CD4-positive, alpha-beta T cell (primary cell): ENCODE measurements around the gene ACAD9. TPM values are rescaled to one million over a fixed set of nuclear protein-coding genes. Genes with fewer than 3 reads are reported as not detected.

ENCODE experiments used
- ATAC-seq: fragments of 200-7000 bp; cut with Tn5 transposase; one replicate; pipeline ENCODE4 v1.10.0; 2022; ENCODE audit warnings: mild to moderate bottlenecking; ENCODE audit not compliant: poor library complexity
- CTCF ChIA-PET: fragments of 350-600 bp; sonication (Branson Sonifier 250); formaldehyde crosslinking; loops from one replicate; lab custom pipeline; 2021; ENCODE audit warnings: antibody characterized with exemption, inconsistent platforms; lab: Charles Lee
- POLR2A ChIA-PET: fragments of 350-600 bp; sonication (Branson Sonifier 250); formaldehyde crosslinking; loops from one replicate; lab custom pipeline; 2021; ENCODE audit warnings: antibody characterized with exemption, inconsistent platforms; lab: Charles Lee
- DNase-seq, 14 experiments: peaks; one replicate each; pipeline ENCODE4 v3.0.0-alpha.2; 2013 to 2020; ENCODE audit warnings: mixed read lengths in 2 of 14
- H3K27ac ChIP-seq, 2 donors: one replicate each; pipeline versions ENCODE4 v1.5.1 to v1.7.0; 2013; ENCODE audit warnings: low read length in 2 of 2, low read depth in 1 of 2, mild to moderate bottlenecking in 1 of 2
- H3K27me3 ChIP-seq, 2 experiments: 1 replicate in 1 of 2; 2 replicates in 1 of 2; pipeline versions ENCODE4 v1.6.1 to v1.7.0; 2013; ENCODE audit warnings: low read length in 2 of 2, control low read depth in 1 of 2, mild to moderate bottlenecking in 1 of 2, moderate library complexity in 1 of 2; ENCODE audit not compliant: insufficient read depth in 2 of 2, control insufficient read depth in 1 of 2
- H3K36me3 ChIP-seq: one replicate; pipeline ENCODE4 v1.6.1; 2013; ENCODE audit warnings: low read length, control low read depth; ENCODE audit not compliant: insufficient read depth
- H3K4me1 ChIP-seq: one replicate; pipeline ENCODE4 v1.6.1; 2013; ENCODE audit warnings: low read length, control low read depth; ENCODE audit not compliant: insufficient read depth
- H3K4me3 ChIP-seq: one replicate; pipeline ENCODE4 v1.5.1; 2013; ENCODE audit warnings: mild to moderate bottlenecking, low read length, moderate library complexity
- H3K9me3 ChIP-seq, 2 experiments: 1 replicate in 1 of 2; 2 replicates in 1 of 2; pipeline versions ENCODE4 v1.6.1 to v1.7.0; 2013; ENCODE audit warnings: low read length in 2 of 2, mild to moderate bottlenecking in 2 of 2, control low read depth in 1 of 2, moderate library complexity in 1 of 2; ENCODE audit not compliant: control insufficient read depth in 1 of 2, insufficient read depth in 1 of 2
- H3K27ac Mint-ChIP-seq: one replicate; pipeline ENCODE4 v1.8.0; 2020; ENCODE audit warnings: mixed read lengths
- H3K27me3 Mint-ChIP-seq: one replicate; pipeline ENCODE4 v1.8.0; 2021; ENCODE audit warnings: mixed read lengths
- H3K36me3 Mint-ChIP-seq: one replicate; pipeline ENCODE4 v1.8.0; 2021; ENCODE audit warnings: low read depth, mixed read lengths
- H3K4me1 Mint-ChIP-seq: one replicate; pipeline ENCODE4 v1.8.0; 2021; ENCODE audit warnings: low read depth, mixed read lengths
- H3K4me3 Mint-ChIP-seq: one replicate; pipeline ENCODE4 v1.8.0; 2020; ENCODE audit warnings: mild to moderate bottlenecking, mixed read lengths
- H3K9me3 Mint-ChIP-seq: one replicate; pipeline ENCODE4 v1.8.0; 2020; ENCODE audit warnings: mixed read lengths
- CTCF ChIP-seq: fragments of 200-600 bp; IDR thresholded peaks from one replicate; pipeline ENCODE4 v1.8.0; 2022; ENCODE audit warnings: antibody characterized with exemption, mild to moderate bottlenecking
- intact Hi-C, 2 experiments: fragments of 100-400 bp; cut with DNase I in 1 of 2; cut with micrococcal nuclease in 1 of 2; formaldehyde crosslinking; loops; one replicate each; pipeline versions ENCODE4 v1.15.1 to v1.9.0; 2023 to 2025; cut with DNase I, micrococcal nuclease
- total RNA-seq, 174 experiments: library from RNA in 2 of 174; stranded (reverse) in 2 of 174; gene quantifications; one replicate each; pipeline ENCODE4 v1.2.3 and lab custom pipeline; 2021 to 2026

The ACAD9 gene
- total RNA-seq, 2 experiments from 2014 or later = 64.8 to 71.6 TPM

GRCh38 chr3:128881576-128881975, 2.2 kb downstream of the ACAD9 start:
- no peaks in the 10 kb centered on the region for H3K9me3 ChIP-seq
- Mint-ChIP-seq H3K27me3 (no peaks in the 10 kb centered on the region), H3K9me3 (no peaks in the 10 kb centered on the region), H3K36me3 (peaks cover 51% of the 10 kb centered on the region), H3K4me3 (peak overlapping the region; percentile 57), H3K27ac (peak overlapping the region; percentile 92), H3K4me1 (peaks cover 63% of the 10 kb centered on the region)
- no peak overlapping the region for H3K27ac ChIP-seq
- H3K36me3 ChIP-seq = peaks cover 27% of the 10 kb centered on the region
- ChIA-PET CTCF (interaction anchor here (1.5 kb wide), 1 partner anchor 264 kb away, joined by 3 read pairs; no protein-coding TSS in a partner anchor), POLR2A (no interaction called here)
- intact Hi-C loops = no loop called here
- H3K27me3 ChIP-seq = no peaks in the 10 kb centered on the region
- peaks cover 47% of the 10 kb centered on the region for H3K4me1 ChIP-seq
- no peak for TF ChIP-seq CTCF
- ATAC-seq (no peak), DNase-seq (no peak)
- H3K4me3 ChIP-seq = no peak overlapping the region

GRCh38 chr3:128882719-128883118, 3.3 kb downstream of the ACAD9 start:
- Histone ChIP-seq H3K27ac (no peak overlapping the region), H3K36me3 (peaks cover 33% of the 10 kb centered on the region), H3K9me3 (no peaks in the 10 kb centered on the region), H3K27me3 (no peaks in the 10 kb centered on the region), H3K4me1 (peaks cover 46% of the 10 kb centered on the region), H3K4me3 (no peak overlapping the region)
- ChIA-PET CTCF (interaction anchor here (1.4 kb wide), 1 partner anchor 265 kb away, joined by 4 read pairs; no protein-coding TSS in a partner anchor), POLR2A (no interaction called here)
- Mint-ChIP-seq H3K4me3 (peak overlapping the region; percentile 67), H3K27me3 (no peaks in the 10 kb centered on the region), H3K36me3 (peaks cover 58% of the 10 kb centered on the region), H3K27ac (peak overlapping the region; percentile 92), H3K4me1 (peaks cover 61% of the 10 kb centered on the region), H3K9me3 (no peaks in the 10 kb centered on the region)
- DNase-seq (no peak), ATAC-seq (no peak)
- intact Hi-C loops = no loop called here
- TF ChIP-seq CTCF = no peak

GRCh38 chr3:128884992-128885391, 5.6 kb downstream of the ACAD9 start:
- H3K4me3 ChIP-seq = no peak overlapping the region
- no peak for DNase-seq
- POLR2A ChIA-PET = interaction anchor here (0.9 kb wide), 1 partner anchor 235 kb away, joined by 3 read pairs; no protein-coding TSS in a partner anchor

More at GRCh38 chr3:128884992-128885391, 5.6 kb downstream of the ACAD9 start:
- Histone ChIP-seq H3K27ac (no peak overlapping the region), H3K4me1 (peaks cover 26% of the 10 kb centered on the region), H3K9me3 (no peaks in the 10 kb centered on the region), H3K36me3 (peaks cover 40% of the 10 kb centered on the region), H3K27me3 (no peaks in the 10 kb centered on the region)
- Mint-ChIP-seq H3K27ac (no peak overlapping the region), H3K27me3 (no peaks in the 10 kb centered on the region), H3K36me3 (peaks cover 59% of the 10 kb centered on the region), H3K9me3 (no peaks in the 10 kb centered on the region), H3K4me3 (no peak overlapping the region), H3K4me1 (peaks cover 39% of the 10 kb centered on the region)
- TF ChIP-seq CTCF = no peak
- CTCF ChIA-PET = no interaction called here
- no peak for ATAC-seq
- intact Hi-C loops = no loop called here
